Hindlimb muscle (tissue), 1 donor: Measurements from ENCODE around the gene TNFSF15. TPM values are rescaled to one million over a fixed set of nuclear protein-coding genes. Genes with fewer than 3 reads are reported as not detected.

Experiments used
- DNase-seq: peaks from one replicate; pipeline ENCODE4 v3.0.0-alpha.2; 2013
- polyA plus RNA-seq: library from polyadenylated mRNA; unstranded; fragments of 120-200 nt; gene quantifications from one replicate; pipeline ENCODE4 v1.2.1, GENCODE V29; 2013; ENCODE audit not compliant: insufficient read length

The TNFSF15 gene
- polyA plus RNA-seq, 1 donor = 0.30 TPM

DNA sequence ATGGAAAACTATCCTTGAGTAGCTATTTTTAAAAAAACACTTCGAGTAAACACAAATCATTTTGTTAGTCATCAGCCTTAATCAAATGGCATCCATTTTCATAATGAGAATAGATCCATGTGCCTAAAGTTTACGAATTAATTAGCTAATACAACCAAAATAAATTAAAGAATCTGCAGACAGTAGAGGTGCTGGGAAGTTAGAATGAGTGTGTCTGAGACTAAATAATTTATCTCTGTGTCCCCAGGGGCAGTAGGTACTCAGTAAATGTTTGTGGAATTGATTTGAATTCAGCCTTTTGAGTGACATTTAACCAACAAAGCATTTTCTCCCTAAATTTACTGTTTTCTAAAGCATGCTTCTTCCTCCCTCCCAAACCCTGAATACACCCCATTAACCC is 18.6 kb downstream of the TNFSF15 start:
- no peak for DNase-seq

DNA sequence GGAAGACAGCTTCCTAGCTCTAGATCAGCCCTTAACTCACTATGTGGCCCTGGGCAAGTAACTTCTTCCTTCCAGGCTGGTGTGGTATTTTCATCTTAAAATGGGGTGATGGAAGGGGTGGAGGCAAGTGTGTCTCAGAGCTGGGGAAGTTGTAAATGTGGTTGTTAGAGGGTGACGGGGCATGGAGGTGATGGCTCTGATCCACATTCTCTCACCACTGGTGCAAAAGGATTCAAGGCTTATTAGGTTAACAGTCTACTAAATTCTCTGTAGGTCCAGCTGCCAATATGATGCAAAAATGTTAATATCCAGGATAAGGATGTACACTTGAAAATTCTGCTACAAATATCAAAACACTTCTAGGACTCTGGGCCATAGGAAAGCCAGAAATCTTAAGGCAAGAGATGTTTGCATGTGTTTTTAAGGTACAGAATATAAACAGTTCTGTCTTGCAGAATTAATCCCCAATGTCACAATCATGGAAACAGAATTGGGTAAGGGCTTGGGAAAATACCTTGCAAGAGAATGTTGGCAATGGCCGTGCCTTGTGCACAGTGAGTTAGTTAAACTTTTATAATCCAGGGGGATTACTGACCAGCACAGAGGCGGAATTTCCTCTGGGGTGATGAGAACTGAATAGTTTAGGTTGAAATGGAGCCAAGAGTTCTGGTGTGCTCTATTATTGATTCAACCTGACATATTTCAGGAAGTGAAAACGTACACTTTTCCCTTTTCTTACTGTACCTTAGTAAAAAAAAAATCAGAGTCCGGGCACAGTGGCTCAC is 19.8 kb downstream of the TNFSF15 start:
- no peak for DNase-seq

DNA sequence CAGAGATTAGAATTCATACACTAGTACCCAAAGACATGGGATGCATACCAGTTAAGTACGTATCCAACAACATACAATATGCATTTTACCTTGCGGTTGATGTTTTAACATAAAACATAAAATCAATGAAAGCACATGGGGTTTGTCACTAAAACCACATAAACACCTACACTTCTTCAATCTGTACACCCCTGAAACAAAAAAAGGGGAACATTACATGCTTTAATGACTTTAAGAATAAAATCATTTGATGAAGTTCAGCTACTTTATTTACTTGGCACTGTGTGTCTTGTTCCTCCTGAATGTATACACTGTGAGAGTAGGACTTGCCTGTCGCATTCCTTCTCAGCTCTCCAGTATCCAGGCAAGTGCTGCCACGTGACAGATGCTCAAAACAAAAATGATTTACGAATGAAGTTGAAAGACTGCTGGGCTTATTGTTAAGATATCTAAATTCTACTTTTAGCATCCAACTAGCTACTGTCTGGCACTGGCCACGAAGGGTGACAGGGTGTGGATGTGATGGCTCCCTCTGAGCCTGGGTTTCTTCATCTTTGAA is 21.0 kb downstream of the TNFSF15 start:
- no peak for DNase-seq

- no peak for DNase-seq
Measured at GRCh38 chr9:114782586-114782985, 23.3 kb downstream of the TNFSF15 start.

DNA sequence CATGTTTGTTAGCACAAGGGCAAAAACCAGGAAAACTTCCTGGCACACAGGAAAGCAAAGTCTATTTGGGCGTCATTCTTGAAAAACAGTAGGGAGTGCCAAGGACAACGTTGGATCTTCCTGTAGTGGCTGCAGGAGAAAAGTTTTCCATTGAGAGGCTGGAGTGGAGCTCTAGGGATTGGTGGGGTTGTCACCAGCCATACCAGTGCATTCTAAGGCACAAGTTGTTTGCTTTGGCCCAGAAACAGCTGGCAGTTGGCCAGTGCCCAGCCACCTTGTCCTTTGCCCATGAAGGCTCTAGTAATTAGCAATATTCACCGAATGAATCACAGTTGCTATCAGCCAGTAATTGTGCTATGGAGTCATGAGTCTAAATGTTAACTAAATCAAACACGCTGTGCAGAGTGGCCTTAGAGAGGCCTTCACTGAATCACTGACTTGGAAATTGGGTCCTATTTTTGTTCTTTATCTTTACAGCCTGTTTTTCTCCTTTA is 26.4 kb downstream of the TNFSF15 start:
- no peak for DNase-seq

DNA sequence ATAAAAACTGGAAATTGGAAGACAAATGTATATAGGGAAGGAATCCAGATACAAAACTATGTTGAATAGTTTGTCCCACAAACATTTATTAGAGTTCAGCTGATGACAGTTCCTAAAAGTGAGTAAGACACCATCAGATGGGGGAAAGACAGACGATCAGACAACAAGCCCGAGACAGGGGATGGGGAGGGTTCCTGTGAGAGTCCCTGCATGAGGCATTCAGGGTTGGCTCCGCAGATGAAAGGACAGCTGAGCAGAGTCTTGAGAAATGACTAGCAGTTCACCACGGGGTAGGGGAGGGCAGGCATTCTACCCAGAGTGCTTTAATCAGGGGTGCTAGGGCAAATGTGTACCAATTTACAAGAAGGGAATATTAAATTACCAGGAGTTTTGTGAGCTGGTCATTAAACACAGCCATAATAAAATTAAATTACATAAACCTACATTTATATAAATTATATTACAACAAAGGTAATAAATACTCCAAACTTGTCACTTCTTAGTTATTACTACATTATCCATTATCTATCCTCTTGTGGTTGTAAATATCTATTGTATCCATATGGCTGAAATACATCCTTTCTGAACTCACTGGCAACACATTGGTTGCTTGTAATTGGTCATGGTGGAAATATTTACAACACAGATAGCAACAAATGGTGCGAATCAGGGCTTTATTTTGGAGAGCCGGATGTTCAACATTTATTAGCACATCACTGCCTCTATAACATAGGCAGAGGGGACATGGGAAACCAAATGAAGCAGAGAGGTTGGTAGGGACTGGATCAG is 27.8 kb downstream of the TNFSF15 start:
- no peak for DNase-seq

GRCh38 chr9:114776683-114777399 is 29.0 kb downstream of the TNFSF15 start:
- no peak for DNase-seq

GRCh38 chr9:114775981-114776380 is 29.9 kb downstream of the TNFSF15 start:
- no peak for DNase-seq

DNA sequence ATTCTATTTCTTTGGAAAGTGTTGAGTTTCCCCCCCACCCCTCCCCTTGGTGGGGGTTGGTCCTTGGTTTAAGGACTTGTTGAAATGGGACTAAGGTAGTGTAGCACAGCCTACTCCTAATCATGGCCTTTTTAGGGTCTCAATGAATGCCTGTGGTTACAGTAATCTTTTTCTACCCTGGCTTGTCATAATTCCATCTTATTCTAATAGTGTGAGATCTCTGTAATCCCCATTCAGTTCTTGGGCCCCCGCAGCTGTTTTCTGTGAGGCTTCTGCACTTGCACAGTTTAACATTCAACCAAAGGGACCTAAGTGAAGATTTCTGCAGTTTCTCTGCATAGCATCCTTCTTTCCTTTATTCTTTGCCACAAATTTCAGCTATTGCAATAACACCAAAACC is 30.7 kb downstream of the TNFSF15 start:
- DNase-seq = no peak

- no peak for DNase-seq
Measured at GRCh38 chr9:114774524-114774923, 31.3 kb downstream of the TNFSF15 start.

GRCh38 chr9:114771889-114772288 is 34.0 kb downstream of the TNFSF15 start:
- no peak for DNase-seq

GRCh38 chr9:114770991-114771390 is 34.8 kb downstream of the TNFSF15 start:
- DNase-seq = no peak

DNA sequence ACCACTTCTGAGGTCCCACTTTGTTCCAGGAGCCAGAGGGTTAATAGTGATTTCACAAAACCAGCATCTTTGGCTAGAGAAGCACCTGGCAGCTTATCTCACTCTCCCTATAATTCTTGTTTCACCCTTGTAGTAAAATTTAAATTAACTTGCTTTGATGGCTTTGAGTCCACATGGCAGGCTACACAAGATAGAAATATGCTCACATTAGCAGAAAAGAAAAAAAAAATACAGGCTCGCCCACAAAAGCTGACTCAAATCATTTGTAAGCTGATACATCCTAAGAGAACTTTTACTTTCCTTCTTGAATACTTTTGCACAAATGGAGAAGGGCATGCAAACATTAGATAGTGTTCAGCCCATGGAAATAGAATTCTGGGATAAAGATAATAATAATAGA is 36.2 kb downstream of the TNFSF15 start:
- DNase-seq = no peak

DNA sequence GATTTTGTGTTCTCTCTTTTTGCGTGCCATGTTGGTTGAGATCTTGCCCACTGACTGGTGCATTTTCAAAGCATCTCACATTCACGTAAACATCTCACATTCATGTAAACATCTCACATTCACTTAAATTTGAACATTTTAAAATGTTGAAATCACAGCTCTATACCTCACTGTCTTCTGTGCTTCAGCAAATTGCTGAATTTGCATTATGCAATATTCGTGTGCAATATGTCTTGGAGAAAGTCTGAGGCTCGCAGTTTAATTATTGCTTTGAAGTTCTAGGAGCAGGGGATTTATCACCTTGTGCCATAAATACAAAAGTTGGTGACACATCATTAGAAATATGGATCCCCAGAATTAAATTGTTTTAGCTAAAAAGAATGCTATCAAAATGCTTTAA is 42.6 kb downstream of the TNFSF15 start:
- DNase-seq = no peak

- DNase-seq = no peak
Measured at GRCh38 chr9:114761523-114761922, 44.3 kb downstream of the TNFSF15 start.

DNA sequence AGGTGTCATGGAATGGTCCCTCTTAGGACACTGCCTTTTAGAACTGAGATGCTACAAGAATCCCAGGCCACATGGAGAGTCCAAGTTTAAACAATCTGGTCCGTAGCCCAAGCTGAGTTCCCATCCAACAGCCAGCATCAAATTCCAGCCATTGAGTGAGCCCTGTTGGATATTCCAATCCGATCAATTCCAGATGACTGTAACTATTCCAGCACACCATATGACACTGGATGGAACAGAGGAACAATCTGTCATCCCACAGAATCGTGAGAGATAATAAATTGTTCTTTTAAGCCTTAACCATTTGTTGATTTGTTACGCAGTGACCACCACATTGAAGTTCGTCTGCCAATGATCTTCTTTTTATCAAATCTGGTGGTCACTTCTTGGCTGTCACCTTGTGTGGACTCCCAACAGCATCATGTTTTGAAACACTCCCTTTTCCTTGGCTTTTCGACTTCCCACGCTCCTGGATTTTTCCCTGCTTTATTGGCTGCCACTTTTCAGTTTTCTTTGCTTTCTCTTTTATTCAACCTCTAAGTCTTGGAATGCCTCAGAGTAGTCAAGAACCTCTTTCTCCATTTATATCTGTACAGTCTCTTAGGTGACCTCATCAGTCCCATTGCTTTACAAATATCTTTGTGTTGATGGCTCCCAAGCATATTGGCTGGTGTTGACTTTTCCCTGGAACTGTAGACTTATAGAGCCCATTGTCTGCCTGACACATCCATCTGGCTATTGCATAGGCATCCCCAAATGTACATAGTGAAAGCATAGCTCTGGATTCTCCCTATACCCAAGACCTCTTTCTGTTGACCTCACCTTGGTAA is 46.1 kb downstream of the TNFSF15 start:
- DNase-seq = peak; percentile 18

DNA sequence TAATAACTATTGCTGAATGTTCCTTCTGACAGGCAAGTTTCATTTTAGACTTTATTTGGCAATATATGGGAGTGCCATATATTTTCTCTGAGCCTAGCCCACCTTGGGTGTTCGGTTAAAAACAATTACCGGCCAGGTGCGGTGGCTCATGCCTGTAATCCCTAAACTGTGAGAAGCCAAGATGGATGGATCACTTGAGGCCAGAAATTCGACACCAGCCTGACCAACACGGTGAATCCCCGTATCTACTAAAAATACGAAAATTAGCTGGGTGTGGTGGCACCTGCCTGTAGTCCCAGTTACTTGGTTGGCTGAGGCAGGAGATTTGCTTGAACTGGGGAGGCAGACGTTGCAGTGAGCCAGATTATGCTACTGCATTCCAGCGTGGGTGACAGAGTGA is 47.9 kb downstream of the TNFSF15 start:
- no peak for DNase-seq

DNA sequence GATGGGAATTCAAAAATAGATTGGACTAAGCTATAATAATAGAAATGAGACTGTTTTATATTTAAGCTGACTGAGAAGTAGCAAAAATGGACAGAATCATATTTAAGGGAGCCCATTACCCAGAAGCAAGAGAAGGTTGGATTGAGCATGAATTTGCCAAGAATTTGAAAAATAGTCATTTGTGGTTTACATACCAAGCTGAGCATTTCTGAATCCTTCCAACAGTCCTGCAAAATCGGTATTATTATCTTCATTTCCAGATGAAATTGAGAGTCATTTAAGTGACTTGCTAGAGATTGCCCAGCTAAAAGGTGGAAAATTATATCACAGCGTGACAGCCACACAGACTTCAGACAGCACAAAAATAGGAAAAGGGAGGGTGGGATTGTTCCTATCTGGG is 48.4 kb downstream of the TNFSF15 start:
- DNase-seq = no peak

DNA sequence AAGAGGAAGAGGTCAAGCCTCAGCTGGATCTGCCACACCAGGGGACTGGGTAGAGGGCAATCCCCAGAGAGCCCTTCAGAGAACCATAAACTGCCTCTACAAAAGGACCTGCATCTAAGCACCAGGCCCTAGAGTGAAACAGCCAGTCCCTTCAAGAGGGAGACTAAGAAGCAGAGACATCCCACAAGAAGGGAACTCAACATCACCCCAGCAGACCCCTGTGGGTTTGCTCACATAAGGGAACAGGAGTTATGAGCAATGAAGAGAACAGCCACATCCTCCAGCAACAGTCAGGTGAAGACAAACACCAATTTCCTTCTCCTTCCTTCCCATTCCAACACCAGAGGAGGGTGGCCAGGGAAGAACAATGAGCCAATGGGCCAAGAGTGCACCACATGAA is 48.9 kb downstream of the TNFSF15 start:
- no peak for DNase-seq

DNA sequence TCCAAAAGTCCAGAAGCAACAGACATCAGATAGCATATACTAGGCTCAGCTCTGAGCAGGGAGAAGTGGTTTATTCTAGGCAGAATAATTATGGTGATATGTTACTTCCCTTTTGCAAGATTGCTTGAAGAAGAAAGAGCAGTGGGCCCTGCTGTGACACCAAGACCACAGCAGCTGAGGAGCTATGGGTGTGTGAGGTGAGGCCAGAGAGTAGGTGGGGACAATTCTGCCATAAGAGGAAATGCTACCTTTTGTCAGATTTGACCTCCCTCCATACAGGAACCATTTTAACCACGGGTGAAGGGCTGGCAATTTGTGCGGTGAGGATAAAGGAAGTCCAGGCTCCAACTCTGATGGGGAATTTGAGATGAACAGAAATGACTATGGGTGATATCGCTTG is 51.3 kb downstream of the TNFSF15 start:
- no peak for DNase-seq

DNA sequence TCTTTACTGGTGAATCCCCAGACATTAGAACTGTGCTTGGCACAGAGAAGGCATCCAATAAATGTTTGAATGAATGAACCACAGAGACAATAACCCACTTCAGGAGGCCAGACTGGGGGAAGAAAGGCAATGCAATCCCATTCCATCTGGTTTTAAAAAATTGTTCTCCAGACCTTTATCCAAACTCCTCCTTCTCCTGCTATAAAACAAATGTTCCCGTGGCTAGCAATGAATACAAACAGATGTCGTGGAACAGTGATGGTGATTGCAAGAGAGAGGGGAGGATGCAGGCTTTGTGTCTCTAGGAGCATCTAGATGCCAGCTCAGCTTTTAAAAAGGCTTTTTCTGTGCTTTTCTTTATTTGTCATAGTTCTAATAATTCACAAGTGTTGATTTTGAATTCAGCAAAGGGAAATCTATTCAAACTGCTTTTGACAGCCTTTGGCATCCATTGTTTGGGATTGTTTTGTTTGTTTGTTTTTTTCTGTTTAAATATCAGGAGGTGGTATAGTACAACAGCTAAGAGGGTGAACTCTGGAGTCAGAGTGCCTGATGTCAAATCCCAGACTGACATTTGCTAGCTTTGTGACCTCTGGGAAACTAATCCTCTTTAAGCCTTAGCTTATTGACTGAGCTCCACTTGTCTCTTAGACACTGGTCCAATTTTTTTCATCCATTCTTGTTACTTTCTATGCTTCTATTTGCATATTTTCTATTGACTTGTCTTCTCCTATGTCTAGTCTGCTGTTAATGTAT is 59.1 kb downstream of the TNFSF15 start:
- DNase-seq = peak; percentile 50
